Thymus (tissue), 11 donors: ENCODE measurements around the gene IRF2. TPM values are rescaled to one million over a fixed set of nuclear protein-coding genes. Genes with fewer than 3 reads are reported as not detected.
A peak's percentile ranks its signal among the peaks of the same experiment; 100 is the strongest.

Experiments used
- DNase-seq, 9 donors: peaks; one replicate each; pipeline ENCODE4 v3.0.0-alpha.2; 2013; ENCODE audit warnings: low spot score in 9 of 9, low read depth in 6 of 9, missing footprints in 1 of 9
- H3K27ac ChIP-seq, 2 donors: one replicate each; pipeline ENCODE4 v1.5.1; 2013; ENCODE audit warnings: control low read depth in 1 of 2, low read depth in 1 of 2, low read length in 1 of 2, mild to moderate bottlenecking in 1 of 2, moderate library complexity in 1 of 2
- H3K27me3 ChIP-seq, 2 donors: one replicate each; pipeline ENCODE4 v1.5.1; 2013; ENCODE audit warnings: low read length in 1 of 2; ENCODE audit not compliant: control insufficient read depth in 2 of 2, insufficient read depth in 1 of 2
- H3K36me3 ChIP-seq, 2 donors: one replicate each; pipeline ENCODE4 v1.5.1; 2013; ENCODE audit warnings: low read length in 1 of 2, mild to moderate bottlenecking in 1 of 2, moderate library complexity in 1 of 2; ENCODE audit not compliant: control insufficient read depth in 2 of 2, insufficient read depth in 2 of 2
- H3K4me1 ChIP-seq, 2 donors: one replicate each; pipeline ENCODE4 v1.5.1; 2013; ENCODE audit warnings: low read length in 2 of 2; ENCODE audit not compliant: control insufficient read depth in 2 of 2, insufficient read depth in 2 of 2
- H3K4me3 ChIP-seq, 2 donors: one replicate each; pipeline ENCODE4 v1.5.1; 2013; ENCODE audit warnings: low read length in 2 of 2, control low read depth in 1 of 2, mild to moderate bottlenecking in 1 of 2
- H3K9me3 ChIP-seq, 2 donors: one replicate each; pipeline ENCODE4 v1.5.1; 2013; ENCODE audit warnings: low read length in 1 of 2, mild to moderate bottlenecking in 1 of 2; ENCODE audit not compliant: control insufficient read depth in 2 of 2, insufficient read depth in 1 of 2
- WGBS: extraction: QIAGEN DNeasy Blood & Tissue Kit; methylation state at CpG from one replicate; pipeline ENCODE4 v1.1.7; 2013; 5-methylcytosine and 5-hydroxymethylcytosine counted together
- polyA plus RNA-seq: library from polyadenylated mRNA; stranded (reverse); fragments of 200-250 nt; gene quantifications from one replicate; pipeline ENCODE4 v1.2.3, GENCODE V29; 2013
- total RNA-seq: library from RNA; stranded (reverse); fragments of 120-200 nt; gene quantifications from one replicate; pipeline ENCODE4 v1.2.4, GENCODE V29; 2013
- donor health status: healthy.

The IRF2 gene
- total and polyA plus RNA-seq, 2 donors = 39.2 to 42.2 TPM

DNA sequence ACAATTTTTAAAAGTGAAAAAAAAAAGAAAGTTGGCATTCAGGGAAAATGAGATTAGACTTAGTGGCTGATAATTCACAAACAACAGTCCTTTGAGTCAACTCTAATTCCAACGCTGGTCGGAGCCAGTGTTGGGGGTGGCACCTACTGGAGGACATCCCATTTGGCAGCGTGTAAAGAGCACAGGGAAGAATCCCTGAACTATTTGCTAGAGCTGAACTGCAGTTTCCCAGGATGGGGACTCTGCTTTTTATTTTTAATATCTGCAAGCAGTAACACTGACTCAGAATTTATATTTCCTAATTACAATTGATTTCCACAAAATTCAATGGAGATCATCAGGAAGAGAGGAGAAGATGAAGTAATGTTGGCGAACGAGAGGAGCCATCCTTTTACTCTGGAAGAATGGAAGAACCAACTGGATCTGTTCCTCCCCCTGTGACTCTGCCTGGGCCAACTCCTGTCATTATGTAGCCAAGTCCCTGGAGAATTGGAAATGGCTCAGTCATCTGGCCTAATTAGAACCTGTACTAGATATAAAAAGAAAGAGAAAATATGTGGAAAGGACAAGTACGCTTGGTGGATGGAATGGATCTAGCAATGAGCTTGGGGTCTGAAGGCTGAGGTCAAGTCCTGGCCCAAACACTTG, 76.7 kb downstream of the IRF2 start:
- DNase-seq = no peak
- no peak overlapping the region for H3K4me3 ChIP-seq
- H3K27ac ChIP-seq = no peak overlapping the region
- no peaks in the 10 kb centered on the region for H3K9me3 ChIP-seq
- WGBS = 98% methylated on average over 6 of the region's 6 CpGs
- peaks cover 68 to 69% of the 10 kb centered on the region in 2 donors for H3K36me3 ChIP-seq
- peaks cover 0 to 2% of the 10 kb centered on the region in 2 donors for H3K4me1 ChIP-seq
- H3K27me3 ChIP-seq = no peaks in the 10 kb centered on the region

DNA sequence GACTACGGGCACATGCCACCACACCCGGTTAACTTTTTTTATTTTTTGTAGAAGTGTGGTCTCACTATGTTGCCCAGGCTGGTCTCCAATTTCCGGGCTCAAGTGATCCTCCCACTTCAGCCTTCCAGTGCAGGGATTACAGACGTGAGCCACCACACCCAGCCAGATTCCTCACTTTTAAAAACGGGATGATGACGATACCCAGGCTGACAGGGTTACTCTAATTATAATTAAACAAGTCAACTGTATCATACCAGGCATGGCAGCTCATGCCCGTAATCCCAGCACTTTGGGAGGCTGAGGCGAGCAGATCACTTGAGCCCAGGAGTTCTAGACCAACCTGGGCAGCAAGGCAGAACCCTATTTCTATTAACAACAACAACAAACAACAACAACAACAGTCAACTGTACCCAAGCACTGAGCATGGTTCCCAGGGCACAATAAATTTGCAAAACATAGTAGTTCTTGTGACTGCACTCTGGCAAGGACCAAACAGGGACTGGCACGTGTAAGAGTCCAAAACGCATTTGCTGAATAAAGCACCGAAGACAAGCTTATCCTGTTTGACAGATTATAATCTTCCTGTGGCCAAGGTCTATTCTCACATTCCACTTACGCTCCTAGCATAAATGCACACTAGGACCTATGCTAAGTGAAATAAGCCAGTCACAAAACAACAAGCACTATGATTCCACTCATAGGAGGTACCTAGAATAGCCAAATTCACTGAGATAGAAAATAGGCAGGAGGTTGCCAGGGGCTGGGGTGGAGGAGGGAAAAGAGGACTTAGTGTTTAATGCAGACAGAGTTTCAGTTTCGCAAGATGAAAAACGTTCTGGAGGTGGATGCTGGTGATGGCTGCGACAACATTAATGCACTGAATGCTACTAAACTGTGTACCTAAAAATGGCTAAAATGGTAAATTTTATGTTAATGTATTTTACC, 77.5 kb downstream of the IRF2 start:
- Histone ChIP-seq H3K4me1 (peaks cover 0 to 2% of the 10 kb centered on the region in 2 donors), H3K27me3 (no peaks in the 10 kb centered on the region), H3K9me3 (no peaks in the 10 kb centered on the region), H3K4me3 (no peak overlapping the region), H3K27ac (no peak overlapping the region), H3K36me3 (peaks cover 68 to 70% of the 10 kb centered on the region in 2 donors)
- DNase-seq = no peak
- WGBS = 96% methylated on average over 15 of the region's 15 CpGs

DNA sequence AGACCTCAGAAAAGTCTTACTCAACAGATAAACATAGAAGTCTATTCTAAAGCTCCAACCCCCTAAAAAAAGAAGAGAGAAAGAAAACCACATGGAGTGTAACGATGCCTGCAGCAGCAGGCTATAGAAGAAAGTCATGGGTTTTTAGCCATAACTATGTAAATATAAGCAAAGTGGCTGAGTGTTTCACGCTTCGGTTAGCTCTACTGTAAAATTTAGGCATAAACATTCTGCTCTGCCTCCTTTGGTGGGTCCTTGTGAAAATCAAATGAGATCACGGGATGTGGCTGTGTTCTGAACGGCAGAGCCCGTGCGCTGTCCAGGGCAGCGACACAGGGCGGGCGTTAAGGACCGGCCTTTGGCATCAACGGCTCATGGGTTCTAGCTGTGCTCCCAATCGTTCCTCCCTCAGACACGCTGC, 78.4 kb downstream of the IRF2 start:
- H3K36me3 ChIP-seq = peaks cover 69 to 78% of the 10 kb centered on the region in 2 donors
- H3K27ac ChIP-seq = no peak overlapping the region
- peaks cover 0 to 5% of the 10 kb centered on the region in 2 donors for H3K9me3 ChIP-seq
- H3K27me3 ChIP-seq = no peaks in the 10 kb centered on the region
- H3K4me1 ChIP-seq = peaks cover 0 to 2% of the 10 kb centered on the region in 2 donors
- H3K4me3 ChIP-seq = no peak overlapping the region
- WGBS = 96% methylated on average over 14 of the region's 14 CpGs
- no peak for DNase-seq

GRCh38 chr4:184395451-184395917, 78.9 kb downstream of the IRF2 start:
- H3K36me3 ChIP-seq = peaks cover 71 to 79% of the 10 kb centered on the region in 2 donors
- H3K4me3 ChIP-seq = no peak overlapping the region
- peaks cover 0 to 5% of the 10 kb centered on the region in 2 donors for H3K9me3 ChIP-seq
- H3K4me1 ChIP-seq = peaks cover 0 to 2% of the 10 kb centered on the region in 2 donors
- no peak overlapping the region for H3K27ac ChIP-seq
- no peaks in the 10 kb centered on the region for H3K27me3 ChIP-seq
- DNase-seq = no peak
- WGBS = 89% methylated on average over 7 of the region's 7 CpGs

DNA sequence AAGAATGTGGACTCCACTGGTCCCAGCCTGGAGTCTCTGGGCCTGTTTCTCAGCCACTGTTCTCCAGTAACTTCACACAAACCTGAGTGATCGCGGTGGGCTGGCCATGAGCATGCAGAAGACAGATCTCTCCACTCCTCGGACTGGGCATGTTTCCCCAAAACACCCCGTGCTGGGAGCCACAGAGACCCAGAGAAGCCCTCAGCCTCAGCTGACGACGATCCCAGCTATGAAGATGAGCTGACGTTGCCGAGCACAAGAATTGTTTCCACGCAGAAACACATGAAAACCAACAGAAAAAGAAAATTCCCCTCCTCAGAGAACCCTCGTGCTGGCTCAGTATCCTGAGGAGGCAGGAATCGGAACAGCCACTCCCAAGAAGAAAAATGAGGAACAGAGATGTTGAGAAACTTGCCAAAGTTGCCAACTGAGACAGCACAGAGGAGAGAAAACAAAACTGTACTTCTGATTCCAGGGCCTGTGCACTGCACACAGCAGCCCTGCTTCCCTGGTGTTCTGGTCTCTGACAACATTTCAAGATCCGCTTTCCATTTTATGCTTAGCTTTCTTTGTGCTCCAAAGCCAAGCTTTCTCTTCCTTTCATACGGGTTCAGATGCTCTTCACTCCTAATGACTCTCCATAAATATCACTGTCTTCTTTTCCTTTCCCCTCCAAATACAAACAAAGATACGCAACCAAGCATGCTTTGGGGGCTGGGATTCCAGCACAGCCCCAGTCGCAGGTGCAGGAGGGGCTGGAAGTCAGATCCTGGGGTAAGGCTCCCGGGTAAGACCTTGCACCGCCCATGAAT, 81.4 kb downstream of the IRF2 start:
- peaks cover 0 to 5% of the 10 kb centered on the region in 2 donors for H3K9me3 ChIP-seq
- peaks cover 80 to 83% of the 10 kb centered on the region in 2 donors for H3K36me3 ChIP-seq
- H3K4me1 ChIP-seq = peaks cover 0 to 2% of the 10 kb centered on the region in 2 donors
- 95% methylated on average over 17 of the region's 17 CpGs for WGBS
- H3K27ac ChIP-seq = peak overlapping the region in 1 of 2 donors; percentile 62
- no peak for DNase-seq
- H3K27me3 ChIP-seq = no peaks in the 10 kb centered on the region
- H3K4me3 ChIP-seq = no peak overlapping the region

- H3K4me3 ChIP-seq = no peak overlapping the region
- 97% methylated on average over 6 of the region's 6 CpGs for WGBS
- H3K4me1 ChIP-seq = peaks cover 0 to 4% of the 10 kb centered on the region in 2 donors
- no peak for DNase-seq
- peaks cover 0 to 5% of the 10 kb centered on the region in 2 donors for H3K9me3 ChIP-seq
- peaks cover 74 to 79% of the 10 kb centered on the region in 2 donors for H3K36me3 ChIP-seq
- H3K27ac ChIP-seq = peak overlapping the region in 1 of 2 donors; percentile 62
- H3K27me3 ChIP-seq = no peaks in the 10 kb centered on the region
Observed at GRCh38 chr4:184392316-184392715, 82.0 kb downstream of the IRF2 start.

DNA sequence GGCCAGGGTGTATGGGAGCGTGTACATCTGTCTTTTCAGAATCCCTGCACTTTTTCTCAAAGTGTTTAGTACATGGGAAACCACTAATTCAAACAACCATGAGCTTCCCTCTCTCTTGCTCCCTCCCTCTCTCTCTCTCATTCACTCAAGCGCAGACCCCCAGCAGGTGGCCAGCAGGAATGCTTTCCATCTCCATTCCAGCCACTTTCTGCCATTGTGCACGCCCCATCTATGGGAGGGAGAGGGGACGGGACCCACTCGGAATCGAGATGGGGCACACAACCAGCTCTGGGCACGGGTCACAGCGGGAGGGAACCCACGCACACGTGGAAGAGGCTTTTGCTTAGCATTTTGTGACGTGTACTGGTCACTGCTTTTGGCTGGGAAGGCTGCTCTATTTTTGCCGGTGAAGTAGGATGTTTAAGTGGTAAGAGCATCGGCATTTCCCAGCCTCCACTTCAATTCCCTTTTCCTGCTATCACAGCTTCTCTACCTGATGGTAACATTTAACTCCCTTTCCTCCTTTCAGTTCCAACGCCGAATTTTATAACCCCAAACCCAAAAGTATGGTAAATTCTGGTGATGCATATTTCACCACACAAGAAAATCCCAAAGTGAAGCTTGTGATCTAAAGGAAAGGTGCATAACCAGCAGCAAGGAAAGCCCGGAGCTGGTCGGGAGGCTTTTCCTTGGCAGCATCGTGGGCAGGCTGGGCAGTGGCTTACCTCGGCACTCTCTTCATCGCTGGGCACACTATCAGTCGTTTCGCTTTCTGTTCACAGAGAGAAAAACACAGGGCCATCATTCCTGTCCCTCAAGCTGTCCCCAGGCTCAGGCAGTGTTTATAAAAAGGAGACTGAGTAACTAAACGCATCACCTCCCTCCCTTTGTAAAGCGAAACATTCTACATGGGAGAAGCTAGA, 84.1 kb downstream of the IRF2 start:
- H3K27ac ChIP-seq = no peak overlapping the region
- H3K4me1 ChIP-seq = peaks cover 3 to 20% of the 10 kb centered on the region in 2 donors
- no peak overlapping the region for H3K4me3 ChIP-seq
- peaks cover 0 to 5% of the 10 kb centered on the region in 2 donors for H3K9me3 ChIP-seq
- 93% methylated on average over 24 of the region's 24 CpGs for WGBS
- peaks cover 68 to 70% of the 10 kb centered on the region in 2 donors for H3K36me3 ChIP-seq
- no peak for DNase-seq
- no peaks in the 10 kb centered on the region for H3K27me3 ChIP-seq

DNA sequence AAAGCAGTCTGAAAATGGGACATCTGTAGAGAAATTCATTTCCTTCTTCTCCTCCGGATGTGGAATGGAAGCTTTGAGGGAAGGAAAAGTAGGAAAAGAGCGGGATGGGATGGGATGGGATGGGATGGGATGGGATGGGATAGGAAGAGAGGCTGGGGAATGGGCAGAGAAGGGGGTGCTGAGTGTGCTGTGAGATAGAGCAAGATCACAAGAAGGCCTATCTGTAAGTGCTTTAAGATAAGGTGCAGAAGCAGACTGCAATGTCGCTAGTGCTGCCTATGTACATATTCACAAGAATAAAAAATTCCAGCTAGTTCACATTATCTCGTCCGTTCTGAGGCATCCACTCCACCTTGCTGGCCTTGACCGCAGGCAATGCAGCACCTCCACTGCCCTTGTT, 86.2 kb downstream of the IRF2 start:
- Histone ChIP-seq H3K4me1 (peaks cover 13 to 41% of the 10 kb centered on the region in 2 donors), H3K4me3 (no peak overlapping the region), H3K27ac (no peak overlapping the region), H3K9me3 (peaks cover 0 to 9% of the 10 kb centered on the region in 2 donors), H3K27me3 (no peaks in the 10 kb centered on the region), H3K36me3 (peaks cover 50 to 51% of the 10 kb centered on the region in 2 donors)
- WGBS = 97% methylated on average over 6 of the region's 6 CpGs
- no peak for DNase-seq
